K562 (cell line): Measurements from ENCODE around the gene LMAN2. TPM values are rescaled to one million over a fixed set of nuclear protein-coding genes. Genes with fewer than 3 reads are reported as not detected.

Experiments used
- BRD9 ChIP-seq: fragments of 450-650 bp; IDR thresholded peaks from 2 replicates; pipeline ENCODE4 v1.6.1; 2018; ENCODE audit warnings: low read depth; ENCODE audit not compliant: partially characterized antibody
- CHD4 ChIP-seq: fragments of 200-600 bp; sonication (generic); IDR thresholded peaks from 3 replicates; pipeline ENCODE4 v1.6.1; 2012; ENCODE audit warnings: low read depth, mild to moderate bottlenecking, mixed read lengths, low read length, inconsistent platforms; ENCODE audit not compliant: insufficient read depth, insufficient replicate concordance, poor library complexity, severe bottlenecking
- DIDO1 ChIP-seq: fragments of 450-650 bp; IDR thresholded peaks from 2 replicates; pipeline ENCODE4 v1.6.1; 2016; ENCODE audit warnings: low read depth, missing biosample characterization, missing genetic modification characterization
- FOXK2 ChIP-seq, 2 experiments: fragments of 450-650 bp; IDR thresholded peaks in 1 of 2; conservative IDR thresholded peaks in 1 of 2; 2 replicates each; pipeline ENCODE4 v1.6.1; 2016; ENCODE audit warnings: low read depth in 2 of 2, mild to moderate bottlenecking in 1 of 2
- LEF1 ChIP-seq: fragments of 450-650 bp; IDR thresholded peaks from 2 replicates; pipeline ENCODE4 v1.6.1; 2016; ENCODE audit warnings: mild to moderate bottlenecking
- NR2C2 ChIP-seq, 2 experiments: fragments of 200-800 bp in 1 of 2; sonication (Bioruptor generic) in 1 of 2; sonication (generic) in 1 of 2; formaldehyde crosslinking in 1 of 2; IDR thresholded peaks; 2 replicates each; pipeline versions ENCODE4 v1.6.1 to v1.8.0; 2016 to 2022; ENCODE audit warnings: mild to moderate bottlenecking in 1 of 2, missing compliant biosample characterization in 1 of 2, missing genetic modification characterization in 1 of 2, missing genetic modification reagents in 1 of 2
- PURB ChIP-seq: sonication (generic); formaldehyde crosslinking; IDR thresholded peaks from 2 replicates; pipeline ENCODE4 v1.9.0; 2021; ENCODE audit warnings: low read depth, mild to moderate bottlenecking, missing genetic modification reagents
- TFAP4 ChIP-seq: sonication (generic); formaldehyde crosslinking; IDR thresholded peaks from 2 replicates; pipeline ENCODE4 v1.8.0; 2022; ENCODE audit warnings: missing genetic modification reagents, mild to moderate bottlenecking, moderate library complexity, borderline replicate concordance
- YY1 ChIP-seq, 3 experiments: IDR thresholded peaks; 2 replicates each; pipeline ENCODE4 v1.6.1; 2011; ENCODE audit warnings: low read length in 2 of 3, mild to moderate bottlenecking in 2 of 3, moderate library complexity in 2 of 3, borderline replicate concordance in 1 of 3, control low read depth in 1 of 3, low read depth in 1 of 3; ENCODE audit not compliant: insufficient read depth in 3 of 3, insufficient replicate concordance in 2 of 3, control insufficient read depth in 1 of 3, insufficient read length in 1 of 3; ENCODE audit errors: extremely low read depth in 1 of 3
- ZFPM2 ChIP-seq: fragments of 250-450 bp; sonication (Bioruptor Pico); IDR thresholded peaks from 2 replicates; pipeline ENCODE4 v1.5.1; 2022; ENCODE audit warnings: mild to moderate bottlenecking
- ZNF174 ChIP-seq: fragments of 250-450 bp; sonication (Bioruptor Pico); IDR thresholded peaks from 2 replicates; pipeline ENCODE4 v1.4.0; 2020; ENCODE audit warnings: mild to moderate bottlenecking
- ZNF263 ChIP-seq: sonication (generic); formaldehyde crosslinking; IDR thresholded peaks from 2 replicates; pipeline ENCODE4 v1.8.0; 2022; ENCODE audit warnings: mild to moderate bottlenecking, missing genetic modification reagents, borderline replicate concordance
- ZNF431 ChIP-seq: sonication (generic); formaldehyde crosslinking; IDR thresholded peaks from 2 replicates; pipeline ENCODE4 v1.8.0; 2022; ENCODE audit warnings: mild to moderate bottlenecking, missing genetic modification reagents
- ZNF444 ChIP-seq: fragments of 250-450 bp; sonication (Bioruptor Pico); IDR thresholded peaks from 2 replicates; pipeline ENCODE4 v1.4.0; 2020; ENCODE audit warnings: mild to moderate bottlenecking, moderate library complexity
- ZNF644 ChIP-seq: fragments of 200-800 bp; sonication (Bioruptor generic); IDR thresholded peaks from 2 replicates; pipeline ENCODE4 v1.6.1; 2016; ENCODE audit warnings: low read depth, missing genetic modification characterization, missing compliant biosample characterization
- ZNF76 ChIP-seq: fragments of 250-450 bp; sonication (Bioruptor Pico); IDR thresholded peaks from 2 replicates; pipeline ENCODE4 v1.4.0; 2020; ENCODE audit warnings: mild to moderate bottlenecking, moderate library complexity, borderline replicate concordance
- ZZZ3 ChIP-seq: fragments of 450-650 bp; IDR thresholded peaks from 2 replicates; pipeline ENCODE4 v1.6.1; 2016; ENCODE audit warnings: antibody characterized with exemption, mild to moderate bottlenecking, moderate library complexity
- polyA plus RNA-seq, 8 experiments: library from polyadenylated mRNA; depleted of rRNA in 4 of 8; stranded (reverse) in 5 of 8; unstranded in 3 of 8; fragments of >200 nt; fragmentation: Nextera tagmentation in 2 of 8; fragmentation: Illumina TruSeq in 1 of 8; extraction: Ambion mirVana in 2 of 8; extraction: Trizol in 1 of 8; gene quantifications; 2 replicates each; pipeline versions ENCODE4 v1.2.1 to v1.2.3, GENCODE V29; 2011 to 2014; ENCODE audit warnings: inconsistent platforms in 1 of 8, missing spikeins in 1 of 8
- total RNA-seq, 7 experiments: library from RNA; depleted of rRNA in 6 of 7; stranded (reverse); fragments of >200 nt in 6 of 7; fragmentation: Illumina TruSeq in 2 of 7; extraction: Trizol in 2 of 7; gene quantifications; 2 replicates each; pipeline versions ENCODE4 v1.2.1 to v1.2.3, GENCODE V29; 2011 to 2021; ENCODE audit warnings: low replicate concordance in 1 of 7
- TF ChIP-seq, protein P1 (sequence below): fragments of 250-450 bp; sonication (Bioruptor Pico); IDR thresholded peaks from 2 replicates; pipeline ENCODE4 v1.4.0; 2020; ENCODE audit warnings: borderline replicate concordance
- TF ChIP-seq, protein P2 (sequence below): fragments of 250-450 bp; sonication (Bioruptor Pico); IDR thresholded peaks from 2 replicates; pipeline ENCODE4 v1.8.0; 2021; ENCODE audit warnings: moderate library complexity, mild to moderate bottlenecking, inconsistent platforms
- TF ChIP-seq, protein P3 (sequence below): fragments of 250-450 bp; sonication (Bioruptor Pico); IDR thresholded peaks from 2 replicates; pipeline ENCODE4 v1.5.0; 2021
- TF ChIP-seq, protein P4 (sequence below): sonication (generic); formaldehyde crosslinking; IDR thresholded peaks from 2 replicates; pipeline ENCODE4 v1.8.0; 2022; ENCODE audit warnings: mild to moderate bottlenecking, low read depth, missing genetic modification reagents

Gene LMAN2
- total and polyA plus RNA-seq, 9 of the 15 experiments (the other 6 are each of a cell fraction or from before 2014, with no cell fraction given): 2.7 to 254 (median 136) TPM

GRCh38 chr5:177366528-177367322, 15.3 kb upstream of the LMAN2 start (continued):
- TF ChIP-seq, protein P1, sequence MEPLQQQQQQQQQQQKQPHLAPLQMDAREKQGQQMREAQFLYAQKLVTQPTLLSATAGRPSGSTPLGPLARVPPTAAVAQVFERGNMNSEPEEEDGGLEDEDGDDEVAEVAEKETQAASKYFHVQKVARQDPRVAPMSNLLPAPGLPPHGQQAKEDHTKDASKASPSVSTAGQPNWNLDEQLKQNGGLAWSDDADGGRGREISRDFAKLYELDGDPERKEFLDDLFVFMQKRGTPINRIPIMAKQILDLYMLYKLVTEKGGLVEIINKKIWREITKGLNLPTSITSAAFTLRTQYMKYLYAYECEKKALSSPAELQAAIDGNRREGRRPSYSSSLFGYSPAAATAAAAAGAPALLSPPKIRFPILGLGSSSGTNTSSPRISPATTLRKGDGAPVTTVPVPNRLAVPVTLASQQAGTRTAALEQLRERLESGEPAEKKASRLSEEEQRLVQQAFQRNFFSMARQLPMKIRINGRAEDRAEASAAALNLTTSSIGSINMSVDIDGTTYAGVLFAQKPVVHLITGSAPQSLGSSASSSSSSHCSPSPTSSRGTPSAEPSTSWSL (CRISPR knock-in tag): no peak
- no peak for TF ChIP-seq CHD4
- TF ChIP-seq ZNF444 (CRISPR knock-in tag): no peak
- no peak for TF ChIP-seq ZNF76
- no peak; the same call in 1 of the 2 replicates for TF ChIP-seq TFAP4
- no peak for TF ChIP-seq ZNF644 (tag)
- TF ChIP-seq, protein P2, sequence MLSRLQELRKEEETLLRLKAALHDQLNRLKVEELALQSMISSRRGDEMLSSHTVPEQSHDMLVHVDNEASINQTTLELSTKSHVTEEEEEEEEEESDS (CRISPR knock-in tag): no peak
- peak in 1 of 3 experiments; percentile 7 for TF ChIP-seq YY1 (IDR thresholded peaks at IDR 0.05; ENCODE audit: borderline replicate concordance in 1 of 3, control insufficient read depth in 1 of 3, extremely low read depth in 1 of 3, insufficient read depth in 3 of 3, insufficient read length in 1 of 3, insufficient replicate concordance in 2 of 3, low read depth in 1 of 3, low read length in 2 of 3)
- TF ChIP-seq NR2C2 (CRISPR knock-in tag; IDR thresholded peaks at IDR 0.05): 0 out of 2 replicates have a peak, but pooled peaks have one; percentile 37
- TF ChIP-seq NR2C2 (tag; IDR thresholded peaks at IDR 0.05): peak; percentile 56
- no peak for TF ChIP-seq ZFPM2 (CRISPR knock-in tag)
- TF ChIP-seq ZNF263 (CRISPR knock-in tag): peak; percentile 98
- peak; percentile 89 for TF ChIP-seq LEF1
- no peak for TF ChIP-seq BRD9
- TF ChIP-seq ZNF431 (CRISPR knock-in tag): no peak
- no peak for TF ChIP-seq ZNF174 (CRISPR knock-in tag)
- TF ChIP-seq PURB (CRISPR knock-in tag): no peak
- no peak for TF ChIP-seq ZZZ3
- TF ChIP-seq, protein P3, sequence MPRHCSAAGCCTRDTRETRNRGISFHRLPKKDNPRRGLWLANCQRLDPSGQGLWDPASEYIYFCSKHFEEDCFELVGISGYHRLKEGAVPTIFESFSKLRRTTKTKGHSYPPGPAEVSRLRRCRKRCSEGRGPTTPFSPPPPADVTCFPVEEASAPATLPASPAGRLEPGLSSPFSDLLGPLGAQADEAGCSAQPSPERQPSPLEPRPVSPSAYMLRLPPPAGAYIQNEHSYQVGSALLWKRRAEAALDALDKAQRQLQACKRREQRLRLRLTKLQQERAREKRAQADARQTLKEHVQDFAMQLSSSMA (CRISPR knock-in tag): no peak
- TF ChIP-seq DIDO1 (tag): no peak
- TF ChIP-seq FOXK2 (conservative IDR thresholded peaks at IDR 0.05 in 1 of 2, IDR thresholded peaks at IDR 0.05 in 1 of 2; ENCODE audit: low read depth in 2 of 2): no peak; a peak in 1 of 4 replicates
- TF ChIP-seq, protein P4, sequence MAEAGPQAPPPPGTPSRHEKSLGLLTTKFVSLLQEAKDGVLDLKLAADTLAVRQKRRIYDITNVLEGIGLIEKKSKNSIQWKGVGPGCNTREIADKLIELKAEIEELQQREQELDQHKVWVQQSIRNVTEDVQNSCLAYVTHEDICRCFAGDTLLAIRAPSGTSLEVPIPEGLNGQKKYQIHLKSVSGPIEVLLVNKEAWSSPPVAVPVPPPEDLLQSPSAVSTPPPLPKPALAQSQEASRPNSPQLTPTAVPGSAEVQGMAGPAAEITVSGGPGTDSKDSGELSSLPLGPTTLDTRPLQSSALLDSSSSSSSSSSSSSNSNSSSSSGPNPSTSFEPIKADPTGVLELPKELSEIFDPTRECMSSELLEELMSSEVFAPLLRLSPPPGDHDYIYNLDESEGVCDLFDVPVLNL (CRISPR knock-in tag): no peak
